ENCODE measurements around the gene CORO6.

DNA sequence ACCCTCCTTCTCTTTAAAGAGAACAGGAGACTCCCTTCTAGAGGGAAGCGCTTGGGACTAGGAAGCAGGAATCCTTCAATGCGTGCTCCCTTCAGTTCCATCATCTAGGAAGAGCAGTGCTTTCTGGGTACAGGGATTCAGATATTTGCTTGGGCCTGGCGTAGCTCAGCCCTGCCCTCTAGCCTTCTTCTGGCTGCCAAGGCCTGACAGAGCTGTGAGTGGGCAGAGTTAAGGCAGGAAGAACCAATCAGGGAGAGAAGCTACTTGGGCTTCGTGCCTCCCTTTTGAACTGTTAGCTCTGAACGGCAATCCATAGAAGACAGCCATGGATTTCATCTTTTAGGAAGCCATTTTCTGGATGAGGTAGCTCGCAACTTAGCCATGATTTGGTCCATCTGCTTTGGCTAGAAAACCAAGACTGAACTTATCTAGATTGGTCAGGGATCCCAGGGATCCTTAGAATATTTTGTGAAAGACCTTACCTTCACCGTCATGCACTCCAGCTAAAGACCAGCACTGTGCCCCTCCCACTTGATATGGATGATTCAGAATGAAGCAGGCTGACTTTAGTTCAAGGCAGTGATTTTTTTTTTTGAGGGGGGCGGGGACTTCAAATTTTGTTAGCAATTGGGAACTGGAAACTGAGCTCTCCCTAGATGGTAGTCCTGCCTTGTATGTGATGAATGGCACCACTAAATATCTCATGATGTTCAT is 2.5 kb upstream of the CORO6 start:
- TF ChIP-seq JUND (IDR thresholded peaks at IDR 0.05) (no peak), SP1 (IDR thresholded peaks at IDR 0.05) (no peak)
- TF ChIP-seq, protein P1, sequence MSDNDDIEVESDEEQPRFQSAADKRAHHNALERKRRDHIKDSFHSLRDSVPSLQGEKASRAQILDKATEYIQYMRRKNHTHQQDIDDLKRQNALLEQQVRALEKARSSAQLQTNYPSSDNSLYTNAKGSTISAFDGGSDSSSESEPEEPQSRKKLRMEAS (IDR thresholded peaks at IDR 0.05), result no peak
